ENCODE measurements around the gene AQP7. TPM values are rescaled to one million over a fixed set of nuclear protein-coding genes. Genes with fewer than 3 reads are reported as not detected.
A peak's percentile ranks its signal among the peaks of the same experiment; 100 is the strongest.
"Not testable (repeated sequence)": the region's sequence is repeated elsewhere in the genome, so short reads cannot be mapped to it uniquely, and the experiment has no call there.

The AQP7 gene
- total RNA-seq, 4 donors from 2014 or later, result 1.3 to 4.6 (median 2.1) TPM; not detected in 1

- intact Hi-C loops (cut with DNase I; ENCODE audit: low total_unique reads), result no loop called here
- Histone ChIP-seq H3K9me3 (no peaks in the 10 kb centered on the region), H3K4me3 (no peak overlapping the region), H3K36me3 (no peaks in the 10 kb centered on the region), H3K27ac (no peak overlapping the region), H3K4me1 (no peaks in the 10 kb centered on the region), H3K27me3 (no peaks in the 10 kb centered on the region)
- no peak for DNase-seq
- no peak for TF ChIP-seq POLR2A (IDR thresholded peaks at IDR 0.05)
- TF ChIP-seq CTCF (IDR thresholded peaks at IDR 0.05), result no peak
These were observed 35.3 kb downstream of the AQP7 start for GRCh38 chr9:33366979-33367480.

- H3K9me3 ChIP-seq; H3K4me3 ChIP-seq; DNase-seq; H3K36me3 ChIP-seq; H3K27me3 ChIP-seq; H3K4me1 ChIP-seq; H3K27ac ChIP-seq; intact Hi-C loops (cut with DNase I; ENCODE audit: low total_unique reads): not testable (repeated sequence)
These were observed 37.6 kb downstream of the AQP7 start for GRCh38 chr9:33364814-33365213.

GRCh38 chr9:33364127-33364526 lies 38.2 kb downstream of the AQP7 start:
- intact Hi-C loops (cut with DNase I; ENCODE audit: low total_unique reads), result no loop called here
- Histone ChIP-seq H3K4me3 (no peak overlapping the region), H3K4me1 (no peaks in the 10 kb centered on the region), H3K27ac (no peak overlapping the region), H3K36me3 (no peaks in the 10 kb centered on the region), H3K9me3 (no peaks in the 10 kb centered on the region), H3K27me3 (no peaks in the 10 kb centered on the region)
- TF ChIP-seq POLR2A (IDR thresholded peaks at IDR 0.05), result no peak
- TF ChIP-seq CTCF (IDR thresholded peaks at IDR 0.05), result no peak
- DNase-seq, result no peak

GRCh38 chr9:33358641-33359040 lies 43.7 kb downstream of the AQP7 start:
- H3K27ac ChIP-seq; DNase-seq; intact Hi-C loops (cut with DNase I; ENCODE audit: low total_unique reads); H3K4me3 ChIP-seq; H3K9me3 ChIP-seq; H3K36me3 ChIP-seq; H3K27me3 ChIP-seq; H3K4me1 ChIP-seq: not testable (repeated sequence)

GRCh38 chr9:33355933-33356332 lies 46.4 kb downstream of the AQP7 start:
- Histone ChIP-seq H3K36me3 (no peaks in the 10 kb centered on the region), H3K4me1 (no peaks in the 10 kb centered on the region), H3K9me3 (no peaks in the 10 kb centered on the region), H3K27ac (no peak overlapping the region), H3K27me3 (no peaks in the 10 kb centered on the region), H3K4me3 (no peak overlapping the region)
- no peak for TF ChIP-seq POLR2A (IDR thresholded peaks at IDR 0.05)
- intact Hi-C loops (cut with DNase I; ENCODE audit: low total_unique reads), result no loop called here
- no peak for DNase-seq

- H3K4me1 ChIP-seq, result no peaks in the 10 kb centered on the region
- no peaks in the 10 kb centered on the region for H3K9me3 ChIP-seq
- H3K27ac ChIP-seq, result peak overlapping the region; percentile 19 to 54
- no peaks in the 10 kb centered on the region for H3K27me3 ChIP-seq
- intact Hi-C loops (cut with DNase I; ENCODE audit: low total_unique reads), result no loop called here
- TF ChIP-seq POLR2A (IDR thresholded peaks at IDR 0.05), result no peak
- TF ChIP-seq CTCF (IDR thresholded peaks at IDR 0.05), result no peak
- no peak for DNase-seq
- no peak overlapping the region for H3K4me3 ChIP-seq
- no peaks in the 10 kb centered on the region for H3K36me3 ChIP-seq
These were observed 47.6 kb downstream of the AQP7 start for GRCh38 chr9:33354651-33355211.

GRCh38 chr9:33351547-33351946 lies 50.8 kb downstream of the AQP7 start:
- H3K27ac ChIP-seq, result peak overlapping the region; percentile 8 to 70
- no peaks in the 10 kb centered on the region for H3K36me3 ChIP-seq
- intact Hi-C loops (cut with DNase I; ENCODE audit: low total_unique reads), result no loop called here

More at GRCh38 chr9:33351547-33351946, 50.8 kb downstream of the AQP7 start:
- Histone ChIP-seq H3K4me1 (no peaks in the 10 kb centered on the region), H3K4me3 (no peak overlapping the region), H3K27me3 (no peaks in the 10 kb centered on the region), H3K9me3 (no peaks in the 10 kb centered on the region)
- DNase-seq, result no peak
- TF ChIP-seq POLR2A (IDR thresholded peaks at IDR 0.05), result no peak
- TF ChIP-seq CTCF (IDR thresholded peaks at IDR 0.05), result no peak

Measured in uterus (tissue), 4 donors.